ENCODE data around the gene LCAT. TPM values are rescaled to one million over a fixed set of nuclear protein-coding genes. Genes with fewer than 3 reads are reported as not detected.

The LCAT gene
- total and polyA plus RNA-seq, 4 donors, result 10.6 to 178 (median 45.9) TPM

DNA sequence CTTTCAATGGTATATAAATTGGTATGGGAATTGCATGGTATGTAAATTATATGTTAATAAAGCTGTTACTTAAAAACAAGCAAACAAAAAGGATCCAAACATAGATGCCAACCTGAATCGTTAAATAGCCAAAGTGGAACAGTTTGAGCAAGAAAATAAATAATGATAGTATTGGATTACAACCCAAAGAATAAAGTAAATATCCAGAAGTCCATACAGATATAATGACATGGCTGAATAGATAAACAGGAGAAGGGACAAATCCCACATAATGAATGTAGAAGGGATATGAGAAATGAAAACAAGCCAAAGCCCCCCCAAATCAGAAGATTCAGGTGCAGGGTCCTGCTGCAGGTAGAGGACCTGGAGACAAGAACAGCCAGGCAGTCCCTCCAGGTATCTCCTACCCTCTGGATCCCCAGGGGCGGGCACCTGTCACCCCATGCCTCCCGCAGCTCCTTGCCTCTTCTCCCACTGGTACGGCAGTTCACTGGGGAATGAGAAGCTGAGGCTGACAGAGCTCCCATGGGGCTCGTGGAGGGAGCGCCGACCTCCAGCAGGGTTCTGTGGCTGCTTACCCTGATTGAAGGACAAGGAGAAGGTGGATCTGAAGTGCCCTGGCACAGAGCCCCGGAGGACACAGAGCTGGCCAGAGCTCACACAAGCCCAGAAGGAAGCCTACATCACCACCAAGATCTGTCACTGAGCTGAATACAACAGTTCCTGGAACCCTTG lies 9.9 kb upstream of the LCAT start:
- Histone ChIP-seq H3K9me3 (ENCODE audit: control insufficient read depth, low read length) (no peaks in the 10 kb centered on the region), H3K4me1 (ENCODE audit: control insufficient read depth in 1 of 2, insufficient read depth in 2 of 2, low read length in 2 of 2) (no peaks in the 10 kb centered on the region), H3K27me3 (ENCODE audit: control insufficient read depth in 1 of 2, insufficient read depth in 2 of 2, low read length in 1 of 2) (no peaks in the 10 kb centered on the region), H3K36me3 (ENCODE audit: control insufficient read depth in 1 of 2, insufficient read depth in 2 of 2, low read length in 1 of 2) (peaks cover 0 to 18% of the 10 kb centered on the region in 2 donors), H3K4me3 (ENCODE audit: low read length in 2 of 2) (no peak overlapping the region), H3K27ac (ENCODE audit: low read depth in 1 of 2, low read length in 2 of 2) (no peak overlapping the region)
- ATAC-seq (ENCODE audit: low FRiP score), result no peak
- DNase-seq, result peak in 1 of 2 donors; percentile 67
- intact Hi-C loops (cut with DNase I), result no loop called here
- WGBS, 2 donors, result 77 to 81% methylated on average over 8 of the region's 8 CpGs

DNA sequence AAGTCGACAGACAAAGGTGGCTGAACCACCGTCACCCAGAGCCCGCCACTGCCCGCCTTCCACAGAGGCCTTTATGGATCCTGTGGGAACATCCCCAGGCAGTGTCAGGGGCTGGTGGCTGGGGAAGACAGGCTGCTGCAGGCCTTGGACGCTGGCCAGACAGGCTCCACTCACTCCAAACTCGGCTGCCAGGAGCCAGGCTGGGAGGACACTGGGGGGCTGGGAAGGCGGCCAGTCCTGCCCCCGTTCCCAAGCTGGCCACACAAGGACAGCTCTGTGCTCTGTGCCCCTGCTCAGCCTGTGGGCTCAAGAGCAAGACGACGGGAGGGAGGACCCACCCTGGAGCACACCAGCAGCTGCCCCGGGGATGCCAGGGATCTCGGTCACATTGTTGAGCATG lies 7.6 kb upstream of the LCAT start:
- no peaks in the 10 kb centered on the region for H3K27me3 ChIP-seq (ENCODE audit: control insufficient read depth in 1 of 2, insufficient read depth in 2 of 2, low read length in 1 of 2)
- H3K4me1 ChIP-seq (ENCODE audit: control insufficient read depth in 1 of 2, insufficient read depth in 2 of 2, low read length in 2 of 2), result no peaks in the 10 kb centered on the region
- ATAC-seq (ENCODE audit: low FRiP score) (peak; percentile 45), DNase-seq (peak in 1 of 2 donors; percentile 75)
- peak overlapping the region in 1 of 2 donors; percentile 29 for H3K27ac ChIP-seq (ENCODE audit: low read depth in 1 of 2, low read length in 2 of 2)
- WGBS, 2 donors, result 32 to 41% methylated on average over 10 to 12 of the region's 12 CpGs
- H3K36me3 ChIP-seq (ENCODE audit: control insufficient read depth in 1 of 2, insufficient read depth in 2 of 2, low read length in 1 of 2), result peaks cover 4 to 31% of the 10 kb centered on the region in 2 donors
- no peaks in the 10 kb centered on the region for H3K9me3 ChIP-seq (ENCODE audit: control insufficient read depth, low read length)
- no peak overlapping the region for H3K4me3 ChIP-seq (ENCODE audit: low read length in 2 of 2)
- intact Hi-C loops (cut with DNase I), result no loop called here

DNA sequence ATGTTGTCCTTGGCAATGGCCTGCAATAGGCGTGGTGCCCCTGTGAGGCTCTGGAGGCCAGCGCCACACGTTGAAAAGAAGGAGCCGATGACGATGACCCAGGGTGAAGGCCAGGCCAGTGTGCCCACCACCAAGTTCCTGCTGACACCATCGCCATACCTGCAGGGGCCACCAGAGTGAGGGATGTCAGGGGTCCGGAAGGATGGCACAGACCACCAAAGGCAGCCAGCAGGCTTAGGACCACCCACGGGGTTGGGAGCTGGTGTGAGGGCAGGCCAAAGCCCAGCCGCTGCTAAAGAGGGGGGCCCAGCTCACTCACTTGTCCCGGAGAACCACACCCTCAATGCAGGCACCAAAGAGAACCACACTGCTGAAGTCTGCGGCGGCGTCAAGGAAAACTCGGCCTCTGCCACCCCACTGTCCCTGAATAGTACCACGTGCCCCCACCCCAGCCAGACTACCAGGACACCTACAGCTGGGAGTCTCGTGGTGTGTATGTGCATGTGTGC lies 6.5 kb upstream of the LCAT start:
- H3K27ac ChIP-seq (ENCODE audit: low read depth in 1 of 2, low read length in 2 of 2), result no peak overlapping the region
- no peak for DNase-seq
- H3K4me1 ChIP-seq (ENCODE audit: control insufficient read depth in 1 of 2, insufficient read depth in 2 of 2, low read length in 2 of 2), result no peaks in the 10 kb centered on the region
- WGBS, 2 donors, result 84 to 86% methylated on average over 14 to 16 of the region's 16 CpGs
- no peaks in the 10 kb centered on the region for H3K27me3 ChIP-seq (ENCODE audit: control insufficient read depth in 1 of 2, insufficient read depth in 2 of 2, low read length in 1 of 2)
- H3K4me3 ChIP-seq (ENCODE audit: low read length in 2 of 2), result no peak overlapping the region
- H3K9me3 ChIP-seq (ENCODE audit: control insufficient read depth, low read length), result no peaks in the 10 kb centered on the region
- intact Hi-C loops (cut with DNase I), result no loop called here
- H3K36me3 ChIP-seq (ENCODE audit: control insufficient read depth in 1 of 2, insufficient read depth in 2 of 2, low read length in 1 of 2), result peaks cover 4 to 40% of the 10 kb centered on the region in 2 donors
- ATAC-seq (ENCODE audit: low FRiP score), result no peak

DNA sequence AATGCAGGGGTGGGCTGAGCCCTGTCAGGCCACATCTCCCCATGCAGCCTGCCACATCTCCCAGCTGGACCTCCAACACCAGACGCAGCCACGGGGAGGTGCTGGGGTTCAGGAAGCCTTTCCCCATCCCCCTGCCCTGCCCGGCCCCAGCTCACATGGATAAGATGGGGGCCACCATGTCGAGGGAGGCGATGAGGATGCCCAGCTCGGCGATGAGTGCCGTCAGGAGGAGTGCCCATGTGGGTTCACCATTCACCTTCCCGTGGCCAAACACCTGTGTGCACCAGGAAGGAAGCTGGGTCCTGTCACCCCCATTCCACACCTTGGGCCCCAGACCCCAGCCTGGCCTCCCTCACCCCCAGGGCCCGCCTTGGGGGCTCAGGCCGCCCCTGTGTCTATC lies 5.7 kb upstream of the LCAT start:
- Histone ChIP-seq H3K27me3 (ENCODE audit: control insufficient read depth in 1 of 2, insufficient read depth in 2 of 2, low read length in 1 of 2) (no peaks in the 10 kb centered on the region), H3K4me1 (ENCODE audit: control insufficient read depth in 1 of 2, insufficient read depth in 2 of 2, low read length in 2 of 2) (no peaks in the 10 kb centered on the region), H3K9me3 (ENCODE audit: control insufficient read depth, low read length) (no peaks in the 10 kb centered on the region), H3K36me3 (ENCODE audit: control insufficient read depth in 1 of 2, insufficient read depth in 2 of 2, low read length in 1 of 2) (peaks cover 4 to 40% of the 10 kb centered on the region in 2 donors), H3K4me3 (ENCODE audit: low read length in 2 of 2) (no peak overlapping the region), H3K27ac (ENCODE audit: low read depth in 1 of 2, low read length in 2 of 2) (no peak overlapping the region)
- intact Hi-C loops (cut with DNase I), result no loop called here
- 85% methylated on average over 11 of the region's 11 CpGs for WGBS, 2 donors
- DNase-seq (no peak), ATAC-seq (ENCODE audit: low FRiP score) (no peak)

DNA sequence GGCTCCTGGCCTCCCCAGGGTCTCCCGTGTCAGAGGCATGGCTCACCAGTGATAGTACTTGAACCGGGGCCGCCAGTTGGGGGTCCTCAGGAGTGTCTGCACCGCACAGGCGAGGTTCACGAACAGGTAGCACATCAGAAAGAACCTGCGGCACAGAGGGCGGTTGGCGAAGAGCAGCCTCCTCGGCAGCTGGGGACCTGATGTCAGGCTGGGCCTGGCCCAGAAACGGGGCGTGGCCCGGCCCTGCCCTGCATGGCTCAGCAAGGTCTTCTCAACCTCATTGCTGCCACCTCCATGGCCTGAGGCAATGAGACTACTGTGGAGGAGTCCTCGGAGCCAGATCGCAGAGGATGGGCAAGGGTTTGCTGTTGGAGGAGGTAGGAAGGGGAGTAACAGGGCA lies 4.1 kb upstream of the LCAT start:
- DNase-seq (no peak), ATAC-seq (ENCODE audit: low FRiP score) (no peak)
- Histone ChIP-seq H3K27ac (ENCODE audit: low read depth in 1 of 2, low read length in 2 of 2) (no peak overlapping the region), H3K27me3 (ENCODE audit: control insufficient read depth in 1 of 2, insufficient read depth in 2 of 2, low read length in 1 of 2) (no peaks in the 10 kb centered on the region), H3K4me3 (ENCODE audit: low read length in 2 of 2) (no peak overlapping the region), H3K36me3 (ENCODE audit: control insufficient read depth in 1 of 2, insufficient read depth in 2 of 2, low read length in 1 of 2) (peaks cover 4 to 37% of the 10 kb centered on the region in 2 donors), H3K9me3 (ENCODE audit: control insufficient read depth, low read length) (no peaks in the 10 kb centered on the region), H3K4me1 (ENCODE audit: control insufficient read depth in 1 of 2, insufficient read depth in 2 of 2, low read length in 2 of 2) (no peaks in the 10 kb centered on the region)
- intact Hi-C loops (cut with DNase I), result no loop called here
- 90 to 91% methylated on average over 15 of the region's 15 CpGs for WGBS, 2 donors

DNA sequence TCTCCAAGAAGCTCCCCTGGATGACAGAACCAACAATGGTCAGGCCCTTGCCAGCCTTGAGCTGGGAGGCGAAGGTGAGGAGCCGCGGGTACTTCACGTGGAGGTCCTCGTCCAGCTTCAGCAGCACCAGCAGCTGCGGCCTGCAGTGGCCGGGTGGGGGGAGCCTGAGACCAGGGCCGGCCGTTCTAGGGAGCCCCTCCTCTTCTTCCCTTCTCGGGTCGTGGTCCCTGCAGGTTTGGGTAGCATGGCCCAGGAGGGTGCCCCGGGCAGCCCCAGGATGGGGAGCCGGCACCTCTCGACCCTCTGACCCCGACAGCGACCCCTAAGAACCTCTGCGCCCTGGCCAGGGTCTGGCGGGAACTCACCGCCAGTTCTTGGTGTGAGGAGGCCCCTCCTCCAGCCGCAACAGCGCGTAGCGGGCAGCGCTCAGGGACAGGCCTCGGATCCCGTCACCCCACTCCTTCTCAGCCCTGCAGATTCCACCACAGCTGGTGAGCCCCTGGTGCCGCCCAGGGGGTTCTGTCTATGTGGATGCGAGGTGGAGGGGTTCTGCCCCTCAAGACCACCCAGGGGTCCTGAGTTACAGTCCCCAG lies 3.1 kb upstream of the LCAT start:
- Histone ChIP-seq H3K4me3 (ENCODE audit: low read length in 2 of 2) (no peak overlapping the region), H3K27ac (ENCODE audit: low read depth in 1 of 2, low read length in 2 of 2) (no peak overlapping the region), H3K36me3 (ENCODE audit: control insufficient read depth in 1 of 2, insufficient read depth in 2 of 2, low read length in 1 of 2) (peaks cover 4 to 41% of the 10 kb centered on the region in 2 donors), H3K9me3 (ENCODE audit: control insufficient read depth, low read length) (no peaks in the 10 kb centered on the region), H3K27me3 (ENCODE audit: control insufficient read depth in 1 of 2, insufficient read depth in 2 of 2, low read length in 1 of 2) (no peaks in the 10 kb centered on the region), H3K4me1 (ENCODE audit: control insufficient read depth in 1 of 2, insufficient read depth in 2 of 2, low read length in 2 of 2) (no peaks in the 10 kb centered on the region)
- DNase-seq, result no peak
- no peak for ATAC-seq (ENCODE audit: low FRiP score)
- intact Hi-C loops (cut with DNase I), result no loop called here
- WGBS, 2 donors, result 87 to 90% methylated on average over 27 to 28 of the region's 28 CpGs

DNA sequence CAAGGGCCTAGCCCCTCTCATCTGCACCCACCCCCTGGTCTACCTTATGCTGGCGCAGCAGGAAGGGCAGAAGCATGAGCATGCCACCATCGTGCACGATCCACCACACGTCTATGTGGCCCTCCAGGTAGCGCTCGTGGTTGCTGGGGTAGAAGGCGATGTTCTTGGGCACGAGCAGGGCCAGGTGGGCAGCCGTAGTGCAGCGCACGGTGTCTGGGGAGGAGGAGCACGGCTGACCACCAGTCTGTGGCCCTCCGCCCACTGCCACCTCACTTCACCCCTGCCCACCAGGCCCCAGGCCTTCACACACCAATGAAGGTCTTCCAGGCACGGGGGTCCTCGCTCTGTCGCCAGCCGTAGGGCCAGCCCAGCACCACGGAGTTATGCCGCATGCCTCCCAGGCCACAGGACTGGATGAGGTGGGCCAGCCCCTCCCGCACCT lies 2.2 kb upstream of the LCAT start:
- Histone ChIP-seq H3K9me3 (ENCODE audit: control insufficient read depth, low read length) (no peaks in the 10 kb centered on the region), H3K27ac (ENCODE audit: low read depth in 1 of 2, low read length in 2 of 2) (no peak overlapping the region), H3K36me3 (ENCODE audit: control insufficient read depth in 1 of 2, insufficient read depth in 2 of 2, low read length in 1 of 2) (peaks cover 4 to 36% of the 10 kb centered on the region in 2 donors), H3K27me3 (ENCODE audit: control insufficient read depth in 1 of 2, insufficient read depth in 2 of 2, low read length in 1 of 2) (no peaks in the 10 kb centered on the region), H3K4me3 (ENCODE audit: low read length in 2 of 2) (no peak overlapping the region), H3K4me1 (ENCODE audit: control insufficient read depth in 1 of 2, insufficient read depth in 2 of 2, low read length in 2 of 2) (no peaks in the 10 kb centered on the region)
- DNase-seq, result peak in 1 of 2 donors; percentile 75
- no peak for ATAC-seq (ENCODE audit: low FRiP score)
- intact Hi-C loops (cut with DNase I), result no loop called here
- WGBS, 2 donors, result 88 to 91% methylated on average over 18 to 20 of the region's 20 CpGs

DNA sequence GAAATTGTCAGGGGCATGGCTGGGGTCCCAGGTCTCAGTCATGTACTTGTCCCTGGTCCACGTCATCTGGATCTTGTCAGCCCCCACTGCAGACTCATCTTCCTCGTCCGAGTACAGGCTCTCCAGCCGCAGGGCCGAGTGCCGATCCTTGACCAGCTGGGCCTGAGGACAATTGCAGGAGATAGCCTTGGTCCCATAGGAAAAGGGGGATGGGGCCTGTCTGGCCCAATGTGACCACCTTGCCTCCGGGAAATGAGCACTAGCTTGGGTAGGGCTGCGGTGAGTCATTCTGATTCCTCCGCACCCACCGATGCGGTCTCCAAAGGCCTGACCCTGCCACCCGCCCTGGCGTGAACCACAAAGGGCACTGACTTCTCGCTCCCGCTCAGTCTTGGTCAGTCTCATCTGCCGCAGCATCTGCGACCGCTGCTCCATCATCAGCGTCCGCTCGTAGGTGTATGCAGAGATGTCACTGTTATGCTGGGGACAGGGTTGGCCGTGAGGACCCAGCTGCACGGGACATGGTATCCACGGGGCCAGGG lies 1.5 kb upstream of the LCAT start:
- WGBS, 2 donors, result 88 to 89% methylated on average over 24 of the region's 24 CpGs
- peaks cover 4 to 36% of the 10 kb centered on the region in 2 donors for H3K36me3 ChIP-seq (ENCODE audit: control insufficient read depth in 1 of 2, insufficient read depth in 2 of 2, low read length in 1 of 2)
- H3K9me3 ChIP-seq (ENCODE audit: control insufficient read depth, low read length), result no peaks in the 10 kb centered on the region
- no peaks in the 10 kb centered on the region for H3K27me3 ChIP-seq (ENCODE audit: control insufficient read depth in 1 of 2, insufficient read depth in 2 of 2, low read length in 1 of 2)
- intact Hi-C loops (cut with DNase I), result no loop called here
- no peak overlapping the region for H3K4me3 ChIP-seq (ENCODE audit: low read length in 2 of 2)
- no peak overlapping the region for H3K27ac ChIP-seq (ENCODE audit: low read depth in 1 of 2, low read length in 2 of 2)
- DNase-seq (no peak), ATAC-seq (ENCODE audit: low FRiP score) (no peak)
- no peaks in the 10 kb centered on the region for H3K4me1 ChIP-seq (ENCODE audit: control insufficient read depth in 1 of 2, insufficient read depth in 2 of 2, low read length in 2 of 2)

All from aorta (tissue), 5 donors.